Measurements from ENCODE around the gene UQCR11.

DNA sequence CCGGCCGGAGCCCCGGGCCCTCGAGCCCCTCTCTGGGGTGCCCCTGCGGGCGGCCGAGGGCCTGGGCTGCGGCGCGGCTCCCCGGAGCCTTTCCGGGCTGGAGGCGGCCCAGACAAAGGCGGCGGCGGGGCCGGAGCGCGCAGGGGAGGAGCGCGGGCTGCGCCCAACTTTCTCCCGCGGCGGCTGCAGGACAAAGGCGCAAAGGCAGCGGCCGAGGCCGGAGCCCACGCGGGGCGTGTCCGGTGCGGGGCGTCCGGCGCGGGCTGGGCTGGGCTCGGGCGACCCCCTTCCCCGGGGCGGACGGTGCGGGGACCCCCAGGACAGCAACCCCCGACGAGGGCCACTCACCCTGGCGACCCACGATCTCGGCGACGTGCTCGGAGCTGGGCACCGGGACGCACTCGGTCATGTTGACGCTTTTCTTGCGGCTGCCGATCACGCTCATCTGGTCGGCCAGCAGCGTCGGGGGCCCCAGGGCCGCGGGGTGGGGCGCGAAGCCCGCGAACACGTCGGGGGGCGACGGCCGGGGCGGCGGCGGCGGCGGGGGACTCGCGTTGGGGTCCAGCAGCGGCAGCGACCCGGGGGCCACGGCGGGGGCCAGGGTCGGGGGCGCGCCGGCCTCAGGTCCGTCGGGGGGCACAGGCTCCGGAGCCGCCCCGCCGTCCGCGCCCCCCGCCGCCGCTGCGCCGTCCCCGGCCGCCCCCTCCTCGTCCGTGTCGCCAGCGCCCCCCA is 38.0 kb downstream of the UQCR11 start:
- TF ChIP-seq, protein P1, sequence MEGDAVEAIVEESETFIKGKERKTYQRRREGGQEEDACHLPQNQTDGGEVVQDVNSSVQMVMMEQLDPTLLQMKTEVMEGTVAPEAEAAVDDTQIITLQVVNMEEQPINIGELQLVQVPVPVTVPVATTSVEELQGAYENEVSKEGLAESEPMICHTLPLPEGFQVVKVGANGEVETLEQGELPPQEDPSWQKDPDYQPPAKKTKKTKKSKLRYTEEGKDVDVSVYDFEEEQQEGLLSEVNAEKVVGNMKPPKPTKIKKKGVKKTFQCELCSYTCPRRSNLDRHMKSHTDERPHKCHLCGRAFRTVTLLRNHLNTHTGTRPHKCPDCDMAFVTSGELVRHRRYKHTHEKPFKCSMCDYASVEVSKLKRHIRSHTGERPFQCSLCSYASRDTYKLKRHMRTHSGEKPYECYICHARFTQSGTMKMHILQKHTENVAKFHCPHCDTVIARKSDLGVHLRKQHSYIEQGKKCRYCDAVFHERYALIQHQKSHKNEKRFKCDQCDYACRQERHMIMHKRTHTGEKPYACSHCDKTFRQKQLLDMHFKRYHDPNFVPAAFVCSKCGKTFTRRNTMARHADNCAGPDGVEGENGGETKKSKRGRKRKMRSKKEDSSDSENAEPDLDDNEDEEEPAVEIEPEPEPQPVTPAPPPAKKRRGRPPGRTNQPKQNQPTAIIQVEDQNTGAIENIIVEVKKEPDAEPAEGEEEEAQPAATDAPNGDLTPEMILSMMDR (IDR thresholded peaks at IDR 0.05) = peak in 1 of 6 experiments; percentile 12
- no peak for TF ChIP-seq EP300 (IDR thresholded peaks at IDR 0.05)
- no peak for TF ChIP-seq POLR2AphosphoS5 (IDR thresholded peaks at IDR 0.05)
- TF ChIP-seq POLR2A (IDR thresholded peaks at IDR 0.05) = peak in 2 of 4 donors; percentile 31 to 43

Data from upper lobe of left lung (tissue), 4 donors.